SK-N-MC (cell line): ENCODE data around the gene USP51.
"Not testable (repeated sequence)": the region's sequence is repeated elsewhere in the genome, so short reads cannot be mapped to it uniquely, and the experiment has no call there.

Source experiments
- DNase-seq: peaks from one replicate; pipeline ENCODE4 v3.0.0-alpha.2; 2011; ENCODE audit warnings: low read depth, low spot score
- H3K27ac ChIP-seq: fragments of 200-600 bp; sonication (generic); 2 replicates; pipeline ENCODE4 v1.5.1; 2016; ENCODE audit warnings: mixed run types
- H3K36me3 ChIP-seq: fragments of 200-600 bp; sonication (generic); 2 replicates; pipeline ENCODE4 v1.6.1; 2017; ENCODE audit warnings: antibody characterized with exemption, low read length, mixed read lengths; ENCODE audit not compliant: insufficient read depth
- H3K4me3 ChIP-seq: fragments of 200-600 bp; sonication (generic); 2 replicates; pipeline ENCODE4 v1.5.1; 2016
- H3K9ac ChIP-seq: fragments of 200-600 bp; sonication (generic); 2 replicates; pipeline ENCODE4 v1.8.0; 2017; ENCODE audit warnings: mixed run types, mixed read lengths; ENCODE audit not compliant: insufficient read length
- H3K9me3 ChIP-seq: fragments of 200-600 bp; sonication (generic); 2 replicates; pipeline ENCODE4 v1.6.1; 2017; ENCODE audit warnings: low read depth, mild to moderate bottlenecking, antibody characterized with exemption, low read length, moderate library complexity, mixed read lengths
- EZH2 ChIP-seq: fragments of 200-600 bp; sonication (generic); IDR thresholded peaks from one replicate; pipeline ENCODE4 v1.6.1; 2017; ENCODE audit warnings: antibody characterized with exemption
- FOXP2 ChIP-seq: optimal IDR thresholded peaks from 2 replicates; pipeline ENCODE3; 2011; ENCODE audit warnings: mild to moderate bottlenecking, moderate library complexity; ENCODE audit not compliant: insufficient read depth; ENCODE audit errors: extremely low read length, control extremely low read depth
- POLR2AphosphoS5 ChIP-seq: IDR thresholded peaks from 2 replicates; pipeline ENCODE4 v1.6.1; 2012; ENCODE audit warnings: mild to moderate bottlenecking, low read depth, low read length, borderline replicate concordance

Gene USP51

GRCh38 chrX:55459426-55459825, 30.2 kb downstream of the USP51 start:
- H3K36me3 ChIP-seq, H3K27ac ChIP-seq, H3K4me3 ChIP-seq, H3K9me3 ChIP-seq, DNase-seq, H3K9ac ChIP-seq: not testable (repeated sequence)

- not testable (repeated sequence) for H3K4me3 ChIP-seq, H3K36me3 ChIP-seq, H3K9me3 ChIP-seq, H3K27ac ChIP-seq, DNase-seq, H3K9ac ChIP-seq
Measured at GRCh38 chrX:55455708-55456107, 33.9 kb downstream of the USP51 start.

GRCh38 chrX:55452833-55453124, 36.9 kb downstream of the USP51 start:
- DNase-seq = no peak
- Histone ChIP-seq H3K36me3 (no peaks in the 10 kb centered on the region), H3K27ac (no peak overlapping the region), H3K9ac (peak overlapping the region; percentile 76), H3K4me3 (peak overlapping the region; percentile 83), H3K9me3 (no peaks in the 10 kb centered on the region)
- no peak for TF ChIP-seq FOXP2
- no peak for TF ChIP-seq EZH2
- no peak for TF ChIP-seq POLR2AphosphoS5

DNA sequence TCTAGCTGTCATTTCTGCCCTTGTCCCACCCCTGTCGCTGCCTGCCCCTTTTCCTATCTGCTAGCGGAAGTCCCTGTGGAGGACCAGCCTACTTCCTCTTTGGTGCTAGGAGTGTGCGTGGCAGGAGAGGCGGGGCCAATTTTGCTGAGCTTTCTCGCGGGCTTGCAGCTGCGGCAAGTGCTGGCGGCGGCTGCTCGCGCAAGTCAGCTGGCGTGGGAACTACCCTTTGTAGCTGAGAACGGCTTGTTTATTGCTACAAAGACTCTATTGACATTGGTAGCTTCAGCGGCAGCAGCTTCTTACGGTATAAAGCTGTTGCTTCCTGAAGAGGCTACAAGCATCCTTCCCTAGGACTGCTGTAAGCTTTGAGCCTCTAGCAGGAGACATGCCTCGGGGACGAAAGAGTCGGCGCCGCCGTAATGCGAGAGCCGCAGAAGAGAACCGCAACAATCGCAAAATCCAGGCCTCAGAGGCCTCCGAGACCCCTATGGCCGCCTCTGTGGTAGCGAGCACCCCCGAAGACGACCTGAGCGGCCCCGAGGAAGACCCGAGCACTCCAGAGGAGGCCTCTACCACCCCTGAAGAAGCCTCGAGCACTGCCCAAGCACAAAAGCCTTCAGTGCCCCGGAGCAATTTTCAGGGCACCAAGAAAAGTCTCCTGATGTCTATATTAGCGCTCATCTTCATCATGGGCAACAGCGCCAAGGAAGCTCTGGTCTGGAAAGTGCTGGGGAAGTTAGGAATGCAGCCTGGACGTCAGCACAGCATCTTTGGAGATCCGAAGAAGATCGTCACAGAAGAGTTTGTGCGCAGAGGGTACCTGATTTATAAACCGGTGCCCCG, 37.4 kb downstream of the USP51 start, which contains the start of gene MAGEH1:
MAGEH1 (plus strand) TSS at position 138 of the 843 bp plus-strand sequence; CDS start at position 386, 248 bp downstream.
- peak; percentile 79 for TF ChIP-seq POLR2AphosphoS5
- no peak for TF ChIP-seq EZH2
- H3K36me3 ChIP-seq = no peaks in the 10 kb centered on the region
- DNase-seq = peak; percentile 39
- peak within 1 kb of the TSS; percentile 76 for H3K9ac ChIP-seq
- H3K27ac ChIP-seq = no peak within 1 kb of the TSS
- no peaks in the 10 kb centered on the region for H3K9me3 ChIP-seq
- peak within 1 kb of the TSS; percentile 83 for H3K4me3 ChIP-seq

DNA sequence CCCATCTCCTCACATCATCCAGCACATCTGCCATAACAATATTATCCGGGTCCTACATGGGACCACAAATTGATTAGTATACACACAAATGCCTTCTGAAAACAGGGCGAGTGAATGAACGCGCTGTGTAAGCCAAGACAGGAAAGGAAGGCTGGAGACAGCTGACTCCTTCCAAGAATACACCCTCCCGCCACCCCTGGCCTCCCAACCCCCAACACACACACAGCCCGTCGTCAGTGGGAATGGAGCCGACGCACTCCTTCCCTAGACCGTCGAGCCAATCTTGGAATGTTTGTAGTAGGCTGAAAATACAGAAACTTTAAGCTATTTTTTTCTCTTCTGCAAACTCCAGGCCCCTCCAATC, 38.0 kb downstream of the USP51 start:
- Histone ChIP-seq H3K9me3 (no peaks in the 10 kb centered on the region), H3K4me3 (peak overlapping the region; percentile 83), H3K27ac (no peak overlapping the region), H3K36me3 (no peaks in the 10 kb centered on the region), H3K9ac (peak overlapping the region; percentile 16)
- no peak for DNase-seq
- TF ChIP-seq POLR2AphosphoS5 (no peak), EZH2 (no peak)

- Histone ChIP-seq H3K9ac (no peak overlapping the region), H3K9me3 (no peaks in the 10 kb centered on the region), H3K4me3 (peak overlapping the region; percentile 83), H3K36me3 (no peaks in the 10 kb centered on the region), H3K27ac (no peak overlapping the region)
- DNase-seq = no peak
- TF ChIP-seq EZH2 (no peak), POLR2AphosphoS5 (no peak), FOXP2 (no peak)
Measured at GRCh38 chrX:55451141-55451540, 38.5 kb downstream of the USP51 start.

GRCh38 chrX:55450259-55450658, 39.4 kb downstream of the USP51 start:
- Histone ChIP-seq H3K36me3 (no peaks in the 10 kb centered on the region), H3K9me3 (no peaks in the 10 kb centered on the region), H3K9ac (no peak overlapping the region), H3K4me3 (no peak overlapping the region), H3K27ac (no peak overlapping the region)
- no peak for DNase-seq
- TF ChIP-seq EZH2 (no peak), POLR2AphosphoS5 (no peak), FOXP2 (no peak)

GRCh38 chrX:55443468-55443867, 46.2 kb downstream of the USP51 start:
- not testable (repeated sequence) for H3K4me3 ChIP-seq

More at GRCh38 chrX:55443468-55443867, 46.2 kb downstream of the USP51 start:
- not testable (repeated sequence) for H3K9ac ChIP-seq, H3K27ac ChIP-seq, H3K9me3 ChIP-seq, DNase-seq, H3K36me3 ChIP-seq
